Activated naive CD4-positive, alpha-beta T cell treated with Interleukin-2 at 50 U/mL for 16 hours (primary cell): Measurements from ENCODE around the gene THSD8.

Experiments
- DNase-seq: peaks from one replicate; pipeline ENCODE4 v3.0.0-alpha.2; 2020

Gene THSD8

DNA sequence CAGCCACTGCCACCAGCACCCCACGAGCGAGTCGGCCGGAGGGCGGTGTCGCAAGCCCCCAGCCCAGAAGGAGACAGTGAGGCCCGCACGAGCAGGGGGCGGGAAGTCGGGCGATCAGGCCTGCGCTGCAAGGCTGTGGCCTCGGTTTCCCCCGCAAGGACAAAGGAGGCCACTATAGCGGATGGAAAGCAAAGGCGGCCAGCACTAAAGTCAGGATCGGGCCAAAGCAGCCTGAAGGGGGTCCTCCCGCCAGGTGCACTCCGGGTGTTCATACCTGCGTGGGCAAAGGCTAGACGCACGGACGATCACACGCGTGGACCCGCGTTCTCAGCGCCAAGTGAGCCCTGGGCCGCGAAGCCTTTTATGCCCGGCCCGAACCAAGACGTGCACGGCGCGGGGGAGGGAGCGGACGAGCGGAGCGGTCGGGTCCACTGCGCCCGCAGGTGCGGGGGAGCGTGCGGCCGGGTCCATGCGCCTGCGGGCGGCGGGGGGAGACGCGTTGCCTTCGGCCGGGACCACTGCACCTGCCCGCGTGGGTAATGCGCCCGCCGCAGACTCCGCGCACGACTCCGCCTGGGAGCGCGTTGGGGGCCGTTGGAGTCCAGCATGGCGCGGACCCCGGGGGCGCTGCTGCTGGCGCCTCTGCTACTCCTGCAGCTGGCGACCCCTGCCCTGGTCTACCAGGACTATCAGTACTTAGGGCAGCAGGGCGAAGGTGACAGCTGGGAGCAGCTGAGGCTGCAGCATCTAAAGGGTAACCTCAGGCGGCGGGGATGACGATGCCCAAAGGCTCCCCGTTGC lies at the start of gene THSD8, which contains the start of gene PRDX2:
Gene THSD8 (plus strand): TSS at position 604 of the 801 bp plus-strand sequence. CDS start 3 bp downstream, at position 607.
Gene PRDX2 (minus strand): TSS at position 335 of the 801 bp plus-strand sequence. CDS start 539 bp downstream, outside the sequence.
- DNase-seq, result peak; percentile 81

DNA sequence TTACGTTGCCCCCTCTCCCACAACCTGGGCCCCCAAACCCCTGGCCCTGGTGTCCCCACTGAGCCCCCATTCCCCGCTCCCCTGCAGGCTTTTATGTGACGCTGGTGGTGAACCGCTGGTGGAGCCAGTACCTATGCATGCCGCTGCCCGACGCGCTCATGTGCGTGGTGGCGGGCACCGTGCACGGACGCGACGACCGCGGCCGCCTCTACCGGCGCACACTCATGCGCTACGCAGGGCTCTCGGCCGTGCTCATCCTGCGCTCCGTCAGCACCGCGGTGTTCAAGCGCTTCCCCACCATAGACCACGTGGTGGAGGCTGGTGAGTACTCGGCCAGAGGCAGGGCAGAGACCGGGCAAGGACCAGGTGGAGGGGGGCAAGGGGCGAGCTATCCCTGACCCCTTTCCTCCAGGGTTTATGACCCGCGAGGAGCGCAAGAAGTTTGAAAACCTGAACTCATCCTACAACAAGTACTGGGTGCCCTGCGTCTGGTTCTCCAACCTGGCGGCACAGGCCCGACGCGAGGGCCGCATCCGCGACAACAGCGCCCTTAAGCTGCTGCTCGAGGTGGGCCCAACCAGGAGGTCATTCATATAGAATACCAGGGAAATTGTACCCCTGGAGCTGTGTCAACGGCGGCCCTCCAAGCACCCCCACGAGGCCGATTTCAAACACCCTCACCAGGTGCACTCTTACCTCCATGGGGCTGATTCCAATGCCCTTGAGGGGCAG lies 47.2 kb upstream of the THSD8 start:
- no peak for DNase-seq

- DNase-seq, result no peak
These were observed 45.6 kb upstream of the THSD8 start for GRCh38 chr19:12756150-12756883.

DNA sequence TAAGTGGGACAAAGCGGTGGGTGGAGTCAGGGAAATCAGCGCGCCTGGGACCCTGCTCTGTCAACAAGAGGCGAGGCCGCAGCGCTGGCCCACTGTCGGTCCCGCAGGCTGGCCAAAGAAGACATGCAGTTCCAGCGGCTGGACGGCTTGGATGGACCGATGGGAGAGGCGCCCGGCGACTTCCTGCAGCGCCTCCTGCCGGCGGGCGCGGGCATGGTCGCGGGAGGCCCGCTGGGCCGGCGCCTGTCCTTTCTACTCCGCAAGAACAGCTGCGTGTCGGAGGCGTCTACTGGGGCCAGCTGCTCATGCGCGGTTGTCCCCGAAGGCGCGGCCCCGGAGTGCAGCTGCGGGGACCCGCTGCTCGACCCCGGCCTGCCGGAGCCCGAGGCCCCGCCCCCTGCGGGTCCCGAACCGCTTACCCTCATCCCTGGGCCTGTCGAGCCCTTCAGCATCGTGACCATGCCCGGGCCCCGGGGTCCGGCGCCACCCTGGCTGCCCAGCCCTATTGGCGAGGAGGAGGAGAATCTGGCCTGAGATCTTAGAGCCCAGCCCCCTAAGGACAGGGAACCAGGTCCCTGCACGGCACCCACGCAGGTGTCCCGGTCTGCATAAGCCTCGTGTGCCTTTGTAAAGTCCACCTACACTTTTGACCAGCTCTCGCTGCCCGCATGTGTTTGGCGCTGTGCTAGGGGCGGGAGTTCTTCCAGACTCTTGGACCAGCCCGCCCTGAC lies 44.2 kb upstream of the THSD8 start:
- DNase-seq, result peak; percentile 71

DNA sequence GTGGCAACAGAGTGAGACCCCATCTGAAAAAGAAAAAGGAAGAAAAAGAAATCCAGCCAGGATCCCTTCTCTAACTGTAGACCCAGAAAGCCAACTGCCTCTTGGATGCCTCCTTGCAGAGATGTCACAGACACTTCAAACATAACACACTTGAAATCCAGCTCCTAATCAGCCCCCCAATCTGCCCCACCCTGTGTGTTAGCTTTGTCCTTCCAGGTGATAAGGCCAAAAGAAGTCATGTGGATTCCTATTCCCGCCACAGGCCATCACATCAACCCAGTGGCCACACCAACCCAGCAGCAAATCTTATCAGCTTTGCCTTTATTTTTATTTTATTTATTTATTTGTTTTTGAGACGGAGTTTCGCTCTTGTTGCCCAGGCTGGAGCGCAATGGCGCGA lies 42.2 kb upstream of the THSD8 start:
- DNase-seq, result no peak

DNA sequence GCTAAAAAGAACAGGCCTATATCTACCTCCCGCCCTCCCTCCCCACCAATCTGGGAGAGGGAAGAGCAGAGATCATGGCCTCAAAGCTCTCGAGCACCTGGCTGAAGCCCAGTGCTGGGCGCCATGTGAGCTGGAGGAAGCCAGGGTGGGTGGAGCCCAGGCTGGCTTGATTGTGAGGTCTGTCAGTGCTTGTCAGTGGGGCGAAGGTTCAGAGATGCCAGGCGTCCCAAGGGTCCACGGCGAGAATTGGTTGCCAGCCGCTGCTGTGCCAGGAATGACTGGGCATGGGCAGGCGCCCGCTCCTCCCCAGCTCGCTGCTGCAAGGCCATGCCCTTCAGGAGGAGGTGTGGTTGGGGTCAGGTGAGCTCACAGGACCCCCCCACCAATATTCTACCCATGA lies 38.8 kb upstream of the THSD8 start:
- no peak for DNase-seq

- no peak for DNase-seq
These were observed 37.2 kb upstream of the THSD8 start for GRCh38 chr19:12764698-12765097.

DNA sequence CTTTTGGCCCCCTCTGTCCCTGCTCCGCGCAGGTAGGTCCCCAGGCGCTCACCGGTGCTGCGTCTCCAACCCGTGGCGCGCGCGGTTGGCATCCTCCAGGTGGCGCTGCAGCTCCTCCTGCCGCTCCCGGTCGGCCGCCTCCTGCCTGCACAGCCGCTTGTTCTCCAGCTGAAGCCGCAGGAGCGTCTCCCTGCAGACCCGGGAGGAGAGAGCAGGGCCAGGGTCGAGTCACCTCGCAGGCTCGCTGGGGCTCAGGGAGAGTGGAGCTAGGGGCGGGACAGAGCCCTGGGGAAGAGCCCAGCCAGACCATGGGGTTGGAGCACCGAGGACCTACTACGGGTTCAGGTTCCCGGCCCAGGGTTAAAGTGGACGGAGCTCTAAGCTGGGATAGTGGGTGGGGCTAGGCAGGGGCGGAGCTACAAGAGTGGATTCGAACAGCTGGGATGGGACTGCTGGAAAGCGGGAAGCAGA lies 35.8 kb upstream of the THSD8 start:
- no peak for DNase-seq

DNA sequence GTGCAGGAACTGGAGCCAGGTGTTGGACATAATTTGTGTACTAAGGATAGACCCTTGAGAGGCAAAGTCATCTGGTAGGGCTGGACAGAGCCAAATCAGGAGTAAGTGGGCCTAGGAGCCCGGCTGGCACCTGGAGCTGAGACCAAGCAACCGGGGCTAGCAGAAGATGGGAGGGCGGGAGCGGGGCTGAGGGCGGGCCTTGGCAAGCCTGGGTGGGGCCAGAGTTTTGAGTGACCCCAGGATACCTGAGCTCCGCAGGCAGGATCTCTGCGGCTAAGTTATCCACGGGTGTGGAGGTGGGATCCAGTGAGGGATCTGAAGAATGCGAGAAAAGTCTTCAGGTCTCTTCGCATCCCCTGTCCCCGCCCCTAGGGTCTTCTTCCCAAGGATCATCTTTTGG lies 34.7 kb upstream of the THSD8 start:
- DNase-seq, result no peak

- DNase-seq, result no peak
These were observed 34.2 kb upstream of the THSD8 start for GRCh38 chr19:12767666-12768065.

GRCh38 chr19:12769689-12770088 lies 32.2 kb upstream of the THSD8 start:
- peak; percentile 73 for DNase-seq

DNA sequence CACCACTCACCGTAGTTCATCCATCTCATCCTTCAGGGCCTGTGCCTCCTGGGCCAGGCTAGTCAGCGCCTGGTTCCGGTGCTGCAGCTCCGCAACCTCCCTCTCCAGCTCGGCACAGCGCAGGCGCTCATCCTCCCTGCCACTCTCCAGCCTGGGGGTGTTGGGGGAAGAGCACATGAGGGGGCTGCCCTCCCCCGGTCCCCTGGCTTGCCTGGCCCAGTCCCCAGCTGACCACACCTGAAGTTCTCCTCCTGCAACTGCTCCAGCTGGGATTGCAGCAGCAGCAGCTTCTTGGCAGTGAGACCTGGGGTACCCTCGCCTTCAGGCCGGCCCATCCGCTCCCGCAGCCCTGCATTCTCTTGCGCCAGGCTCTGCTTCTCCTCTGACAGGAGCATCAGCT lies 30.9 kb upstream of the THSD8 start:
- no peak for DNase-seq

DNA sequence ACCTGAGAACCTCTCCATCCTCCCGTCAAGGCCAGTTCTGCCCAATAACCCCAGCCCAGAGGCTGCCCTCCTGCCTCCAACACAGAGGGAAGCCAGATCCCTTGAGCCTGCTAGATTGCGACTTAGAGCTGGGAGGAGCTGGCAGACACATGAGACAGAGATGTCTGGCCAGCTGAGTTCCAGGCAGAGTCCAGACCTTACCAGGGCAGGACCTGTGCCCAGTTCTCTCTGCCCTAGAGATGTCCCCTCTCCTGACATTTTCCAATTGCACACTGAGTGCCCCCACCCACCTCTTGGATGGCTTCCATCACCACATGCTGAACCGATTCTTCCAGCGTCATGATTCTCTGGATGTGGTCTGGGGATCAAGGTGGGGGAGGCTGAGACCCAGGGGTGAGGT lies 29.5 kb upstream of the THSD8 start:
- no peak for DNase-seq

DNA sequence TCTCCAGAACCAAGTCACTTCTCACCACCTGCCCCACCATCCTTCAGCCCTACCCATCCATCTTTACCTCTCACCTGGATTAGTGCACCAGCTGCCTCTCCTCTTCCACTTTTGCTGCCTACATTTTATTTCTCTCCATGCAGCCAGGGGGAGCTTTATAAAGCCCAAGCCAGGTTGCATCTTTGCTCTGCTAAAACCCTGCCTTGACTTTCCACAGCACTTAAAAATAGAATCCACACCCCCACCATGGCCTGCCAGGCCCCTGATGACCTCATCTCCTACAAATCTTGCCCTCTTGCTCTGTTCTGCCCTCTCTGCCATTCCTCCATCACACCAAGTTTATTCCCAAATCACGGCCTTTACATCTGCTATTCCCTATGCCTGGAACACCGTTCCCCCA lies 28.3 kb upstream of the THSD8 start:
- DNase-seq, result no peak

DNA sequence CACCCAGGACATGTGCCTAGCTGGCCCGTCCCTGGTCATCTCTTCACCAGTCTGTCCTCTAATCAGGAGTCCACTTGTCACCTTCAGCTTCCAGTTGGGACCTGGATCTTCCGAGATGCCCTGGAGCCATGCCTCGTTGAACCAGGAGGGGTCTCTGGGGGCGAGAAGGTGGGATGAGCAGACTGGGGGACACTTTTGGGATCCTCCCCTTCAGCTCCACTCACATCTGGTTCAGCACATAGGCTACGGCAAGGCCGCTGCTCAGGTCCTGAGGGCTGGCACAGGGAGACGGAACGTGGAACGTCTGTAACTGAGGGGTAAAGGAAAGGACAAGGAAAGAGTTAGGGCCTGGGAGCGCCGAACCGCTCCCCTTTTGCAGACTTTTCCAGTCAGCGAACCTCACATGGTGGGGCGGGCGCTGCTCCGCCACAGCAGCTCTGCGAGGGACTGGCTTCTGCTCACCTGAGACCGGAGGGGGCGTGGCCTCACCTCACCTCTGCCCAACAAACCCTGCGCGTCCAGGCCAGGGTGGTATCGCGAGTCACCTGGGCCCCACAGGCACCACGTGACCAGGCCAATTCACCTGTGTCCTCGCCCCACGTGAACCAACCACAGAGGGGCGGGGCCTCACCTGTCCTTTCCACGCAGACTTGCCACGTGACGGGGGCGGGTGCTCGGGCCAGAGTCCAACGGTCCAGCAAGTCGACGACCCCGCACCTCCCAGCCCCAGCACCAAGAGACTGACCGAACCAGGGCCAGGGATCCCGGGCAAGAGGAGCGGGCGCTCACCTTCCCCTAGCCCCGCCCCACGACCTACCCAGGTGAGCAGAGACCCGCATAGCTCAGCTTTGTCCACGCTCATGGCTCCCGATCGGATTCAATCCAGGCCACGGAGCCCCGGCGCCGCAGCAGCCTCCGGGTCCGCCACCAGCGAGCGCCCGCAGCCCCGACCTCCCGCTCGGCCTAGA lies 27.0 kb upstream of the THSD8 start, which contains the start of gene HOOK2:
Gene HOOK2 (minus strand): TSS at position 965 of the 968 bp plus-strand sequence. CDS start 103 bp downstream, at position 862.
- DNase-seq, result peak; percentile 28

- peak; percentile 84 for DNase-seq
These were observed 24.5 kb upstream of the THSD8 start for GRCh38 chr19:12777217-12778016.

- DNase-seq, result peak; percentile 51
These were observed 23.6 kb upstream of the THSD8 start for GRCh38 chr19:12778017-12778904.

GRCh38 chr19:12778905-12779161 lies 23.0 kb upstream of the THSD8 start:
- DNase-seq, result no peak

GRCh38 chr19:12779162-12779993 lies 22.5 kb upstream of the THSD8 start:
- no peak for DNase-seq
